Upper lobe of left lung (tissue), 6 donors: ENCODE data around the gene KRT78. TPM values are rescaled to one million over a fixed set of nuclear protein-coding genes. Genes with fewer than 3 reads are reported as not detected.
A peak's percentile ranks its signal among the peaks of the same experiment; 100 is the strongest.

Experiments used
- ATAC-seq, 2 donors: fragments of 200-7000 bp; cut with Tn5 transposase; one replicate each; pipeline ENCODE4 v1.9.1; 2022; ENCODE audit warnings: mild to moderate bottlenecking in 2 of 2, moderate library complexity in 2 of 2; ENCODE audit not compliant: low FRiP score in 2 of 2
- DNase-seq, 2 donors: peaks; one replicate each; pipeline ENCODE4 v3.0.0-alpha.2; 2019 to 2020
- H3K27ac ChIP-seq, 4 donors: fragments of 200-600 bp; sonication (generic); one replicate each; pipeline ENCODE4 v1.5.1; 2016 to 2019
- H3K27me3 ChIP-seq, 4 donors: fragments of 200-600 bp; sonication (generic); one replicate each; pipeline ENCODE4 v1.5.1; 2017 to 2019
- H3K36me3 ChIP-seq, 4 donors: fragments of 200-600 bp; sonication (generic); one replicate each; pipeline ENCODE4 v1.5.1; 2016 to 2019
- H3K4me1 ChIP-seq, 4 donors: fragments of 200-600 bp; sonication (generic); one replicate each; pipeline ENCODE4 v1.5.1; 2018 to 2019
- H3K4me3 ChIP-seq, 4 donors: fragments of 200-600 bp; sonication (generic); one replicate each; pipeline ENCODE4 v1.5.1; 2017 to 2019; ENCODE audit warnings: mild to moderate bottlenecking in 2 of 4, moderate library complexity in 1 of 4
- H3K9me3 ChIP-seq, 4 donors: fragments of 200-600 bp; sonication (generic); one replicate each; pipeline ENCODE4 v1.5.1; 2018 to 2019
- CTCF ChIP-seq, 6 experiments: fragments of 450-650 bp in 4 of 6; fragments of 200-600 bp in 2 of 6; sonication (generic) in 2 of 6; IDR thresholded peaks; one replicate each; pipeline ENCODE4 v1.5.1; 2016 to 2019; ENCODE audit warnings: antibody characterized with exemption in 6 of 6
- EP300 ChIP-seq, 4 donors: sonication (generic); formaldehyde crosslinking; IDR thresholded peaks; one replicate each; pipeline ENCODE4 v1.5.1; 2017; ENCODE audit warnings: antibody characterized with exemption in 4 of 4, control low read depth in 2 of 4
- POLR2A ChIP-seq, 4 donors: fragments of 450-650 bp; IDR thresholded peaks; one replicate each; pipeline ENCODE4 v1.5.1; 2016 to 2017; ENCODE audit warnings: antibody characterized with exemption in 4 of 4, mild to moderate bottlenecking in 2 of 4
- POLR2AphosphoS5 ChIP-seq, 2 donors: sonication (generic); formaldehyde crosslinking; IDR thresholded peaks; one replicate each; pipeline ENCODE4 v1.5.1; 2017; ENCODE audit warnings: antibody characterized with exemption in 2 of 2
- WGBS, 2 donors: methylation state at CpG; one replicate each; pipeline ENCODE4 v1.1.5; 2017 to 2018; 5-methylcytosine and 5-hydroxymethylcytosine counted together
- total RNA-seq, 6 donors: library from RNA; depleted of rRNA in 4 of 6; stranded (reverse); fragments of >200 nt in 4 of 6; gene quantifications; one replicate each; pipeline versions ENCODE4 v1.1.0 to v1.2.1, GENCODE V29; 2016 to 2021
- donor health status: DM: no; HTN: no; CAD: no; lungs with moderate emphysema.
- donor health status: DM: no; HTN: yes; CAD: no; lungs with severe emphysema.

Gene KRT78
- total RNA-seq, 6 donors from 2014 or later, result 0.13 to 0.30 TPM; not detected in 4

- no peaks in the 10 kb centered on the region for H3K9me3 ChIP-seq
- 80 to 83% methylated on average over 7 of the region's 7 CpGs for WGBS, 2 donors
- TF ChIP-seq EP300 (IDR thresholded peaks at IDR 0.05) (no peak), POLR2A (IDR thresholded peaks at IDR 0.05) (no peak), CTCF (IDR thresholded peaks at IDR 0.05) (no peak), POLR2AphosphoS5 (IDR thresholded peaks at IDR 0.05) (no peak)
- DNase-seq (no peak), ATAC-seq (no peak)
- H3K27me3 ChIP-seq, result no peaks in the 10 kb centered on the region
- peaks cover 0 to 19% (median 8%) of the 10 kb centered on the region in 4 donors for H3K4me1 ChIP-seq
- no peak overlapping the region for H3K27ac ChIP-seq
- H3K36me3 ChIP-seq, result no peaks in the 10 kb centered on the region
- H3K4me3 ChIP-seq, result no peak overlapping the region
Measured at GRCh38 chr12:52819731-52820510, 28.9 kb downstream of the KRT78 start.

GRCh38 chr12:52818887-52819420 is 29.8 kb downstream of the KRT78 start:
- ATAC-seq, result no peak
- WGBS, 2 donors, result 55% methylated on average over 7 of the region's 7 CpGs
- DNase-seq, result no peak

GRCh38 chr12:52818388-52818787 is 30.4 kb downstream of the KRT78 start:
- H3K4me1 ChIP-seq, result peaks cover 3 to 32% (median 22%) of the 10 kb centered on the region in 4 donors
- TF ChIP-seq POLR2AphosphoS5 (IDR thresholded peaks at IDR 0.05), result peak in 1 of 2 donors; percentile 67
- no peak for TF ChIP-seq POLR2A (IDR thresholded peaks at IDR 0.05)
- H3K27ac ChIP-seq, result no peak overlapping the region
- H3K36me3 ChIP-seq, result no peaks in the 10 kb centered on the region
- no peak for ATAC-seq
- H3K27me3 ChIP-seq, result no peaks in the 10 kb centered on the region
- H3K9me3 ChIP-seq, result no peaks in the 10 kb centered on the region
- WGBS, 2 donors, result 30 to 45% methylated on average over 6 to 7 of the region's 7 CpGs
- no peak for DNase-seq
- no peak overlapping the region for H3K4me3 ChIP-seq

More at GRCh38 chr12:52818887-52819420, 29.8 kb downstream of the KRT78 start:
- TF ChIP-seq CTCF (IDR thresholded peaks at IDR 0.05) (no peak), POLR2A (IDR thresholded peaks at IDR 0.05) (no peak), EP300 (IDR thresholded peaks at IDR 0.05) (no peak), POLR2AphosphoS5 (IDR thresholded peaks at IDR 0.05) (no peak)
- Histone ChIP-seq H3K36me3 (no peaks in the 10 kb centered on the region), H3K27ac (no peak overlapping the region), H3K4me3 (no peak overlapping the region), H3K27me3 (no peaks in the 10 kb centered on the region), H3K4me1 (peaks cover 3 to 28% (median 17%) of the 10 kb centered on the region in 4 donors), H3K9me3 (no peaks in the 10 kb centered on the region)

GRCh38 chr12:52817699-52818238 is 31.0 kb downstream of the KRT78 start:
- 69 to 85% methylated on average over 2 of the region's 2 CpGs for WGBS, 2 donors
- ATAC-seq, result no peak
- no peaks in the 10 kb centered on the region for H3K27me3 ChIP-seq

More at GRCh38 chr12:52817699-52818238, 31.0 kb downstream of the KRT78 start:
- H3K27ac ChIP-seq, result no peak overlapping the region
- no peak for DNase-seq
- peaks cover 3 to 30% (median 23%) of the 10 kb centered on the region in 4 donors for H3K4me1 ChIP-seq
- no peak overlapping the region for H3K4me3 ChIP-seq
- no peaks in the 10 kb centered on the region for H3K36me3 ChIP-seq
- no peaks in the 10 kb centered on the region for H3K9me3 ChIP-seq
- TF ChIP-seq POLR2AphosphoS5 (IDR thresholded peaks at IDR 0.05) (no peak), EP300 (IDR thresholded peaks at IDR 0.05) (no peak), CTCF (IDR thresholded peaks at IDR 0.05) (no peak), POLR2A (IDR thresholded peaks at IDR 0.05) (no peak)
